Measurements from ENCODE around the gene ADAMTS10. TPM values are rescaled to one million over a fixed set of nuclear protein-coding genes. Genes with fewer than 3 reads are reported as not detected.

Gene ADAMTS10
- total and polyA plus RNA-seq, 2 donors (not counting 3 experiments of a cell fraction or from before 2014, with no cell fraction given): 15.8 to 17.4 TPM

GRCh38 chr19:8531470-8531869, 79.0 kb downstream of the ADAMTS10 start:
- H3K4me2 ChIP-seq (ENCODE audit: insufficient read depth, low read length): no peak overlapping the region
- no peaks in the 10 kb centered on the region for H4K20me1 ChIP-seq (replicated peaks; ENCODE audit: control insufficient read depth, extremely low read depth, insufficient read depth, low read length)
- no peak overlapping the region for H3K4me3 ChIP-seq (replicated peaks in 1 of 3; ENCODE audit: insufficient read depth in 1 of 3, low read depth in 1 of 3, low read length in 3 of 3)
- dilution Hi-C loops (cut with MboI; ENCODE audit: extremely low pct_ligation_motif_present, low sequenced_read_pairs): no loop called here
- H2AFZ ChIP-seq (ENCODE audit: low read depth, low read length): no peak overlapping the region
- TF ChIP-seq CTCF (IDR thresholded peaks at IDR 0.05; ENCODE audit: extremely low read depth in 1 of 2, insufficient read depth in 1 of 2, low read depth in 1 of 2, low read length in 2 of 2): no peak
- H3K9me3 ChIP-seq (replicated peaks; ENCODE audit: control insufficient read depth, insufficient read depth, low read length): no peaks in the 10 kb centered on the region
- H3K79me2 ChIP-seq (ENCODE audit: control insufficient read depth, insufficient read depth, low read length): no peaks in the 10 kb centered on the region
- H3K27ac ChIP-seq (ENCODE audit: insufficient read depth, low read depth, low read length): no peak overlapping the region
- POLR2A ChIA-PET: interaction anchor here (1.0 kb wide), 1 partner anchor 18 kb away, joined by 3 read pairs; the partner anchor contains the start of gene ZNF414
- no peaks in the 10 kb centered on the region for H3K36me3 ChIP-seq (ENCODE audit: control insufficient read depth in 2 of 2, extremely low read depth in 1 of 2, insufficient read depth in 2 of 2, low read length in 2 of 2)
- CTCF ChIA-PET: interaction anchor here (1.6 kb wide), 1 partner anchor 11 kb away, joined by 5 read pairs; no protein-coding TSS in a partner anchor
- no peak overlapping the region for H3K9ac ChIP-seq (replicated peaks; ENCODE audit: extremely low read depth, insufficient read depth, low read length)
- no peaks in the 10 kb centered on the region for H3K9me1 ChIP-seq (replicated peaks; ENCODE audit: control insufficient read depth, extremely low read depth, insufficient read depth, low read length)
- BruUV-seq (replicated peaks): no TSS peak
- H3K4me1 ChIP-seq (ENCODE audit: control insufficient read depth, extremely low read depth, insufficient read depth, low read length): peaks cover 4% of the 10 kb centered on the region
- H3K27me3 ChIP-seq (ENCODE audit: control insufficient read depth in 2 of 2, insufficient read depth in 2 of 2, low read length in 2 of 2): no peaks in the 10 kb centered on the region
- DNase-seq (ENCODE audit: low read depth, low spot score) (no peak), FAIRE-seq (no peak)
- intact Hi-C loops (cut with micrococcal nuclease): no loop called here

Other genes with a start within 250 kb of the ADAMTS10 start
- 3.9 and 4.6 TPM in 2 replicates for gene ANGPTL4, start 246.6 kb downstream of the ADAMTS10 start, total RNA-seq
- 14.1 and 18.5 TPM in 2 replicates for gene ANGPTL4, start 246.6 kb downstream of the ADAMTS10 start, polyA plus RNA-seq
- 92.2 and 99.8 TPM in 2 replicates for gene RAB11B, start 220.4 kb downstream of the ADAMTS10 start, total RNA-seq
- gene RAB11B, start 220.4 kb downstream of the ADAMTS10 start, polyA plus RNA-seq: 74.1 and 80.0 TPM in 2 replicates
- gene MARCHF2, start 197.4 kb downstream of the ADAMTS10 start, total RNA-seq: 40.1 and 43.5 TPM in 2 replicates
- 91.9 and 130 TPM in 2 replicates for gene MARCHF2, start 197.4 kb downstream of the ADAMTS10 start, polyA plus RNA-seq
- gene HNRNPM, start 165.7 kb downstream of the ADAMTS10 start, total RNA-seq: 288 and 301 TPM in 2 replicates
- 244 and 250 TPM in 2 replicates for gene HNRNPM, start 165.7 kb downstream of the ADAMTS10 start, polyA plus RNA-seq
- 0.31 TPM in 1 of 2 replicates, not detected in the other for gene PRAM1, start 108.1 kb downstream of the ADAMTS10 start, total RNA-seq
- 0.14 TPM in 1 of 2 replicates, not detected in the other for gene PRAM1, start 108.1 kb downstream of the ADAMTS10 start, polyA plus RNA-seq
- 14.5 and 20.6 TPM in 2 replicates for gene ZNF414, start 96.5 kb downstream of the ADAMTS10 start, total RNA-seq
- 10.6 and 11.6 TPM in 2 replicates for gene ZNF414, start 96.5 kb downstream of the ADAMTS10 start, polyA plus RNA-seq
- 0.07 and 0.22 TPM in 2 replicates for gene MYO1F, start 33.3 kb downstream of the ADAMTS10 start, total RNA-seq
- 0.25 and 0.39 TPM in 2 replicates for gene MYO1F, start 33.3 kb downstream of the ADAMTS10 start, polyA plus RNA-seq
- gene NFILZ, start 19.9 kb upstream of the ADAMTS10 start, total RNA-seq: not detected in 2 replicates
- gene NFILZ, start 19.9 kb upstream of the ADAMTS10 start, polyA plus RNA-seq: not detected in 2 replicates
- not detected in 2 replicates for gene ACTL9, start 88.1 kb upstream of the ADAMTS10 start, total RNA-seq
- gene ACTL9, start 88.1 kb upstream of the ADAMTS10 start, polyA plus RNA-seq: not detected in 2 replicates
- not detected in 2 replicates for gene OR2Z1, start 110.9 kb upstream of the ADAMTS10 start, total RNA-seq
- not detected in 2 replicates for gene OR2Z1, start 110.9 kb upstream of the ADAMTS10 start, polyA plus RNA-seq
- 0.76 and 4.2 TPM in 2 replicates for gene ZNF558, start 221.6 kb upstream of the ADAMTS10 start, total RNA-seq
- gene ZNF558, start 221.6 kb upstream of the ADAMTS10 start, polyA plus RNA-seq: 0.35 and 0.72 TPM in 2 replicates
- not detected in 2 replicates for gene MBD3L1, start 221.7 kb upstream of the ADAMTS10 start, total RNA-seq
- not detected in 2 replicates for gene MBD3L1, start 221.7 kb upstream of the ADAMTS10 start, polyA plus RNA-seq

All from endothelial cell of umbilical vein (primary cell).